Endothelial cell of umbilical vein (primary cell): Measurements from ENCODE around the gene GLI1. TPM values are rescaled to one million over a fixed set of nuclear protein-coding genes. Genes with fewer than 3 reads are reported as not detected.

Experiments used
- BruUV-seq: library from RNA; stranded (reverse); fragments of 400-500 nt; replicated peaks from 2 replicates; lab custom pipeline; 2021; lab: Mats Ljungman, UMichigan
- CTCF ChIA-PET: fragments of 300-600, 350-600 bp; sonication (Branson Sonifier 250); formaldehyde crosslinking; loops from one replicate; lab custom pipeline; 2021; ENCODE audit warnings: antibody characterized with exemption, inconsistent platforms; lab: Charles Lee
- POLR2A ChIA-PET: fragments of 300-600, 350-600 bp; sonication (Branson Sonifier 250); formaldehyde crosslinking; loops from one replicate; lab custom pipeline; 2021; ENCODE audit warnings: antibody characterized with exemption, inconsistent platforms; lab: Charles Lee
- DNase-seq: peaks from one replicate; pipeline ENCODE4 v3.0.0-alpha.2; 2011; ENCODE audit warnings: low read depth, low spot score
- FAIRE-seq: peaks from 2 replicates; lab custom pipeline; 2011; peaks lifted over from hg19 to GRCh38; lab: Jason Lieb, UNC
- H2AFZ ChIP-seq: 2 replicates; pipeline ENCODE4 v1.6.0; 2012; ENCODE audit warnings: low read depth, low read length, control low read depth, inconsistent platforms
- H3K27ac ChIP-seq: 2 replicates; pipeline ENCODE4 v1.5.1; 2011; ENCODE audit warnings: low read depth, mild to moderate bottlenecking, control low read depth, low read length, moderate library complexity; ENCODE audit not compliant: insufficient read depth
- H3K27me3 ChIP-seq, 2 experiments: 2 replicates each; pipeline versions ENCODE4 v1.6.0 to v1.6.1; 2011; ENCODE audit warnings: low read length in 2 of 2, mixed read lengths in 1 of 2; ENCODE audit not compliant: control insufficient read depth in 2 of 2, insufficient read depth in 2 of 2
- H3K36me3 ChIP-seq, 2 experiments: 2 replicates in 1 of 2; 3 replicates in 1 of 2; pipeline ENCODE4 v1.5.1; 2011; ENCODE audit warnings: low read length in 2 of 2, mild to moderate bottlenecking in 1 of 2, moderate library complexity in 1 of 2; ENCODE audit not compliant: control insufficient read depth in 2 of 2, insufficient read depth in 2 of 2; ENCODE audit errors: extremely low read depth in 1 of 2
- H3K4me1 ChIP-seq: 3 replicates; pipeline ENCODE4 v1.5.1; 2011; ENCODE audit warnings: mild to moderate bottlenecking, low read length; ENCODE audit not compliant: control insufficient read depth, insufficient read depth; ENCODE audit errors: extremely low read depth
- H3K4me2 ChIP-seq: 2 replicates; pipeline ENCODE4 v1.6.1; 2011; ENCODE audit warnings: low read length, control low read depth, mixed read lengths; ENCODE audit not compliant: insufficient read depth
- H3K4me3 ChIP-seq, 3 experiments: fragments of 200-600 bp in 1 of 3; sonication (generic), shearing (Covaris generic) in 1 of 3; replicated peaks in 1 of 3; 2 replicates each; pipeline ENCODE4 v1.5.1; 2011 to 2016; ENCODE audit warnings: control low read depth in 3 of 3, low read length in 3 of 3, mild to moderate bottlenecking in 2 of 3, inconsistent platforms in 1 of 3, low read depth in 1 of 3, moderate library complexity in 1 of 3; ENCODE audit not compliant: insufficient read depth in 1 of 3
- H3K79me2 ChIP-seq: 2 replicates; pipeline ENCODE4 v1.6.0; 2012; ENCODE audit warnings: low read length, inconsistent platforms; ENCODE audit not compliant: control insufficient read depth, insufficient read depth
- H3K9ac ChIP-seq: replicated peaks from 2 replicates; pipeline ENCODE3; 2011; ENCODE audit warnings: low read length, control low read depth; ENCODE audit not compliant: insufficient read depth; ENCODE audit errors: extremely low read depth
- H3K9me1 ChIP-seq: replicated peaks from 3 replicates; pipeline ENCODE4 v1.6.0; 2011; ENCODE audit warnings: mild to moderate bottlenecking, low read length; ENCODE audit not compliant: control insufficient read depth, insufficient read depth; ENCODE audit errors: extremely low read depth
- H3K9me3 ChIP-seq: replicated peaks from 2 replicates; pipeline ENCODE4 v1.5.1; 2012; ENCODE audit warnings: low read length, inconsistent platforms; ENCODE audit not compliant: control insufficient read depth, insufficient read depth
- H4K20me1 ChIP-seq: replicated peaks from 2 replicates; pipeline ENCODE3; 2011; ENCODE audit warnings: mild to moderate bottlenecking, low read length; ENCODE audit not compliant: control insufficient read depth, insufficient read depth; ENCODE audit errors: extremely low read depth
- CTCF ChIP-seq, 2 donors: IDR thresholded peaks; 1 replicate in 1 of 2; 2 replicates in 1 of 2; pipeline ENCODE4 v1.5.1; 2011; ENCODE audit warnings: low read length in 2 of 2, mild to moderate bottlenecking in 2 of 2, moderate library complexity in 2 of 2, control low read depth in 1 of 2, inconsistent platforms in 1 of 2, low read depth in 1 of 2; ENCODE audit not compliant: insufficient read depth in 1 of 2; ENCODE audit errors: extremely low read depth in 1 of 2
- JUN ChIP-seq: IDR thresholded peaks from 2 replicates; pipeline ENCODE4 v1.6.1; 2011; ENCODE audit warnings: borderline replicate concordance, low read depth; ENCODE audit not compliant: insufficient read length, insufficient read depth
- POLR2A ChIP-seq: IDR thresholded peaks from 2 replicates; pipeline ENCODE4 v1.6.1; 2012; ENCODE audit warnings: low read depth, mild to moderate bottlenecking, control low read depth, low read length
- POLR2AphosphoS5 ChIP-seq: IDR thresholded peaks from 2 replicates; pipeline ENCODE4 v1.6.1; 2012; ENCODE audit warnings: low read depth, mild to moderate bottlenecking, control low read depth, low read length, moderate library complexity; ENCODE audit not compliant: insufficient read depth
- dilution Hi-C: fragments of 300-500 bp; cut with MboI; formaldehyde crosslinking; loops from one replicate; pipeline ENCODE4 v1.15.0; 2019; ENCODE audit warnings: low sequenced_read_pairs; ENCODE audit not compliant: extremely low pct_ligation_motif_present
- intact Hi-C: fragments of 100-400 bp; cut with micrococcal nuclease; formaldehyde crosslinking; loops from one replicate; pipeline ENCODE4 v1.10.0; 2022
- polyA plus RNA-seq, 4 experiments: library from polyadenylated mRNA; depleted of rRNA in 3 of 4; stranded (reverse) in 3 of 4; unstranded in 1 of 4; fragments of >200 nt; gene quantifications; 2 replicates each; pipeline versions ENCODE4 v1.2.1 to v1.2.3, GENCODE V29; 2011 to 2012; ENCODE audit warnings: missing spikeins in 1 of 4
- total RNA-seq: library from RNA; stranded (reverse); gene quantifications from 2 replicates; pipeline ENCODE4 v1.2.3, GENCODE V29; 2021

Gene GLI1
- total and polyA plus RNA-seq, 2 donors (not counting 3 experiments of a cell fraction or from before 2014, with no cell fraction given) = 0.10 to 0.29 TPM

GRCh38 chr12:57518920-57519795 lies 59.6 kb downstream of the GLI1 start:
- TF ChIP-seq JUN (no peak), CTCF (IDR thresholded peaks at IDR 0.05; ENCODE audit: extremely low read depth in 1 of 2, insufficient read depth in 1 of 2, low read depth in 1 of 2, low read length in 2 of 2) (no peak), POLR2A (no peak), POLR2AphosphoS5 (no peak)
- Histone ChIP-seq H3K9ac (peak overlapping the region; percentile 92), H2AFZ (no peak overlapping the region), H4K20me1 (no peaks in the 10 kb centered on the region), H3K4me3 (peak overlapping the region; percentile 7 to 89 (median 67)), H3K9me1 (no peaks in the 10 kb centered on the region), H3K79me2 (peaks cover 35% of the 10 kb centered on the region), H3K27ac (peak overlapping the region; percentile 83), H3K9me3 (no peaks in the 10 kb centered on the region), H3K4me1 (peaks cover 43% of the 10 kb centered on the region), H3K36me3 (peaks cover 22 to 27% of the 10 kb centered on the region in 2 experiments), H3K27me3 (no peaks in the 10 kb centered on the region), H3K4me2 (peak overlapping the region; percentile 64)
- dilution Hi-C loops = no loop called here
- no TSS peak for BruUV-seq
- ChIA-PET CTCF (no interaction called here), POLR2A (interaction anchor here (1.4 to 1.5 kb wide), 2 partner anchors 15 to 24 kb away, joined by 3 read pairs; no protein-coding TSS in a partner anchor)
- intact Hi-C loops = no loop called here
- FAIRE-seq (no peak), DNase-seq (no peak)
